ENCODE results near the gene ORC4. TPM values are rescaled to one million over a fixed set of nuclear protein-coding genes. Genes with fewer than 3 reads are reported as not detected.
"Not testable (repeated sequence)": the region's sequence is repeated elsewhere in the genome, so short reads cannot be mapped to it uniquely, and the experiment has no call there.

The ORC4 gene
- total and polyA plus RNA-seq, 8 donors: 36.1 to 86.0 (median 60.0) TPM

GRCh38 chr2:148007219-148007900 is 13.2 kb downstream of the ORC4 start:
- intact Hi-C loops (cut with DNase I): no loop called here
- no peak for ATAC-seq

GRCh38 chr2:148006249-148007007 is 14.1 kb downstream of the ORC4 start:
- H3K36me3 ChIP-seq: no peaks in the 10 kb centered on the region
- no peak overlapping the region for H3K27ac ChIP-seq
- no peak for TF ChIP-seq CTCF (IDR thresholded peaks at IDR 0.05)
- no peaks in the 10 kb centered on the region for H3K4me1 ChIP-seq
- H3K4me3 ChIP-seq: no peak overlapping the region
- ATAC-seq (no peak), DNase-seq (no peak)
- no peaks in the 10 kb centered on the region for H3K27me3 ChIP-seq
- intact Hi-C loops (cut with DNase I): no loop called here
- H3K9me3 ChIP-seq: peaks cover 0 to 19% of the 10 kb centered on the region in 2 donors

More at GRCh38 chr2:148007219-148007900, 13.2 kb downstream of the ORC4 start:
- H3K36me3 ChIP-seq: no peaks in the 10 kb centered on the region
- no peaks in the 10 kb centered on the region for H3K27me3 ChIP-seq
- H3K4me1 ChIP-seq: no peaks in the 10 kb centered on the region
- no peak overlapping the region for H3K4me3 ChIP-seq
- DNase-seq: no peak
- peaks cover 0 to 18% of the 10 kb centered on the region in 2 donors for H3K9me3 ChIP-seq
- no peak for TF ChIP-seq CTCF (IDR thresholded peaks at IDR 0.05)
- H3K27ac ChIP-seq: no peak overlapping the region

GRCh38 chr2:148002420-148002819 is 18.1 kb downstream of the ORC4 start:
- H3K27me3 ChIP-seq; H3K4me3 ChIP-seq; ATAC-seq; H3K27ac ChIP-seq; intact Hi-C loops (cut with DNase I); H3K36me3 ChIP-seq; DNase-seq; H3K4me1 ChIP-seq: not testable (repeated sequence)
- H3K9me3 ChIP-seq: peaks cover 0 to 15% of the 10 kb centered on the region in 2 donors

- no peaks in the 10 kb centered on the region for H3K27me3 ChIP-seq
- no peak overlapping the region for H3K27ac ChIP-seq
- peaks cover 0 to 20% of the 10 kb centered on the region in 2 donors for H3K9me3 ChIP-seq
- intact Hi-C loops (cut with DNase I): no loop called here
- DNase-seq (no peak), ATAC-seq (no peak)
- H3K36me3 ChIP-seq: peaks cover 0 to 5% of the 10 kb centered on the region in 2 donors
- no peaks in the 10 kb centered on the region for H3K4me1 ChIP-seq
- no peak for TF ChIP-seq CTCF (IDR thresholded peaks at IDR 0.05)
- H3K4me3 ChIP-seq: no peak overlapping the region
Observed at GRCh38 chr2:148000095-148000494, 20.4 kb downstream of the ORC4 start.

- Histone ChIP-seq H3K36me3 (peaks cover 0 to 6% of the 10 kb centered on the region in 2 donors), H3K4me1 (no peaks in the 10 kb centered on the region), H3K9me3 (peaks cover 0 to 21% of the 10 kb centered on the region in 2 donors), H3K4me3 (no peak overlapping the region), H3K27ac (no peak overlapping the region), H3K27me3 (no peaks in the 10 kb centered on the region)
- DNase-seq: no peak
- no peak for TF ChIP-seq CTCF (IDR thresholded peaks at IDR 0.05)
- intact Hi-C loops (cut with DNase I): no loop called here
- ATAC-seq: no peak
Observed at GRCh38 chr2:147999126-147999525, 21.4 kb downstream of the ORC4 start.
